Stimulated activated CD4-positive, alpha-beta T cell treated with anti-CD3 and anti-CD28 coated beads, TNF-alpha, amount 100 ng/mL, for 48 hours (primary cell): ENCODE results near the gene UGT1A4.

ENCODE experiments used
- DNase-seq, 3 donors: peaks; one replicate each; pipeline ENCODE4 v3.0.0-alpha.2; 2020; ENCODE audit warnings: low read depth in 3 of 3

Gene UGT1A4

DNA sequence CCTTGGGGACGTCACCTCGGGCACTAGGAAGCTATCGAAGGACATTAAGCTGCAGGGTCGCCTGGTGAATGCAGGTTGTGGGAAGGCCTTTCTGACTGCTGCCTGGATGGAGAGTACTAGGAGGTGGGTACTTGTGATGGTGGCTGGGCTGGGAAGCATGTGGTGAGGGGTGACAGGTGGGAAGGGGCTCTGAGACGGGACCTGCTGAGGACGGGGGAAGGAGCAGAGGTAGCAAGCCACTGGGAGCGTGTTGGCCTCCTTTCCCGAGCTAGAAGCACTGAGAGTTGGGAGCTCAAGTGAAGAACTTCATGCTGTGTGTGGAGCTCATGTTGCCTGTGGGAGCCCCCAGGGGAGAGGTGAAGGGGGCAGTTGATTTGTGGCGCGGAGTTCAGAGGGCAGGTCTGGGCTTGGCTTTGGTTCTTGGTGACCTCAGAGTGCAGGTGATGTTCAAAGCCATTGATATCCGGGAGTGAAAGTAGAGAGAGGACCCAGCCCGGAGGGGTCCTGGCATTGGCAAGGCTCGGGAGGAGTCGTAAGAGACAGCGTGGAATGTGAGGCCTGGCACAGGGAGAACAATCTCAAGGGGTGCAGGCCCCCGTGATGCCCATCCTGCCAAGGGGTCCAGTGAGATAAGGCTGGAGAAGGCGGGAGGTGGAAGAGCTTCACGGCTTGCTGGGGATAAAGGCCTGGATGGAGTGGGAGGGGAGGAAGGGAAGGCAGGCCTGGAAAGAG is 72.8 kb downstream of the UGT1A4 start:
- no peak for DNase-seq

DNA sequence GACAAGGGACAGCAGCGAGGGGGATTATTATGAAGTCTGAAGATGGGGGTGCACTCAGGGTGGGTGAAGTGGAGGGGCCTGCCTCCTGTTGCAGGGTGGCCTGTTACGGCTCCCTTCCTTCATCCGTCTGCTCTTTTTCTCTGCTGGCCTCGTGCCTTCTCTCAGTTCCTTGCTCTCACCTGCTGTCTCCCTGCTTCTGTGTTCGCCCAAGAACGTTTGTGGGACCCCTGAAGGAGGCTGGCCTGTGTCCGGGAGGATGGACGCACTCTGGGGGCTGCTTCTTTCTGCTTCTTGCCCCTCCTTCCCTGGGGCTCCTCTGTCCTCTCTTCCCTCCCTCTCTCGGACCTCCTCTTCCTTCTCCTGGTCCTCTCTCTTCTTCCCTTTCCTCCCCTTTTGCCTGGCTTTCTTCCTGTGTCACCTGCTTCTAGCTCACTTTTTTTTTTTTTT is 73.4 kb downstream of the UGT1A4 start:
- DNase-seq: no peak

- DNase-seq: no peak
Observed at GRCh38 chr2:233792720-233793119, 74.2 kb downstream of the UGT1A4 start.

DNA sequence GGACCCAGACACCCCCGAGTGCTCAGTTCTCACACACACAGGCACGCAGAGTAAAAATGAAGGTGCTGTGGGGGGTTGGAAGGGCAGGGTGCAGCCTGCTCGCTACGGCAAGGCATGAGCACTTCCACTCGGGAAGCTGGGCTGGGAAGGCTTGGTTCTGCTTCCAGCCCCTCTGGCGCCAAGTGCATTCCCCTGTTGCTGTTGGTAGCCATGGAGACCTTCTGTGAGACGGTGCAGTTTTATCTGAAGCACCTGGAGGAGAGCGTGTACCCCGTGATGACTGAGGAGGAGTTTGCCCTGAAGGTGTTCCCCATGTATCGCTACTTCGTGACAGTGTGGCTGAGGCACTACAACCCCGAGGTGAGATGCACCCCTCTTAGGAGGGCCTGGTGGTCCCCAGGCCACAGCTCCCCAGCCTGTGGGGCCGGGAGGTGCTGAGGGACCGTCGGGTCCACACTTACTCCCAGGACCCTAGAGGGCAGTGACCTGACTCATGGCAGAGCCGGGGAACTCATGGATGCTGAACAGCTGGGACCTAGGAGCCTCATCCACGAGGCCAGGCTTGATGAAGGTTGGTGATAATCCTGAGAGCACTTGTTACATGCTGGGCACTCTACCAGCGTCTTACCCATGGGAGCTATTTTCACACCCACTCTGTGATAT is 75.1 kb downstream of the UGT1A4 start:
- DNase-seq: no peak

DNA sequence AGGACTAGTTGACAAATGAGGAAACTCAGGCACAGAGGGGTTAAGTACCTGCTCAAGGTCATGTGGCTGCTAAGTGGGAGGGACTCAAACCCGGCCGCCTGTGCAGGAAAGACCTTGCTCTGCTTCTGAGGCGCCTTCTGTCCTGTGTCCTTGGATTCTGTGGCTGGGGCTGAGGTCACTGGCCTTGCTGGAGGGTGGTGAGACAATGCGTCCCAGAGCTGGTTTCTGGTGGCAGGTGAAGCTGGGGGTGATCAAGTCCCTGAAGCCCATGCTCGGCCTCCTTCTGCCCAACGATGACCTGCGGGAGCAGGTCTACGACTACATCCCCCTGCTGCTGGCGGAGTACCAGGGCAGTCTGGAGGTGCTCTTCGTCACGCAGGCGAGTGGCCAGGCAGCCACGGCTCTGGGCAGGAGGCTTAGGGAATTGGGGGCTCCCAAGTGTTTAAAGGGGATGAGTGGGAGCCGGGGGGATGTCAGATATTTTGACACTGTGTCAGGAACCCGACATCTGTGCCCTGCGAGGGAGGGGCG is 75.7 kb downstream of the UGT1A4 start:
- DNase-seq: no peak

DNA sequence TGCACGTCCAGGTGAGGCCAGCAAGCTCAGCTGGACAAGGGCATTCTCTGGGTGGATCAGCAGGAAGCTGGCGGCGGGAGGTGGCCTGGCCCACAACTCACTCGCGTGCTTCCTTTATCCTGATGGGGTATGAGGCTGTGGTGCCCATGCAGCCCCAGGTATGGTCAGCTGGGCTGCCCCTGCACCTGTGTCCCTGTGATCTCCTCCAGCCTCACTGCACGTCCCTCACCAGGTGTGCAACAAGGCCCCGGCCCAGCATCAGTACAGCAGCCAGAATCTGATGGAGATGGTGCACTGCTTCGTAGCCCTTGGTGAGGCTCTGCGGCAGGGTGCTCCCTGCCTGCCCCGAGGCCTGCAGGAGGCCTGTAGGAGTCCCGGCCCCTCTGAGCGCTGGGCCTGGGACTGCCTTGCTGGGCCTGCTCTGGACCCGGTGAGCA is 77.2 kb downstream of the UGT1A4 start:
- DNase-seq: no peak

DNA sequence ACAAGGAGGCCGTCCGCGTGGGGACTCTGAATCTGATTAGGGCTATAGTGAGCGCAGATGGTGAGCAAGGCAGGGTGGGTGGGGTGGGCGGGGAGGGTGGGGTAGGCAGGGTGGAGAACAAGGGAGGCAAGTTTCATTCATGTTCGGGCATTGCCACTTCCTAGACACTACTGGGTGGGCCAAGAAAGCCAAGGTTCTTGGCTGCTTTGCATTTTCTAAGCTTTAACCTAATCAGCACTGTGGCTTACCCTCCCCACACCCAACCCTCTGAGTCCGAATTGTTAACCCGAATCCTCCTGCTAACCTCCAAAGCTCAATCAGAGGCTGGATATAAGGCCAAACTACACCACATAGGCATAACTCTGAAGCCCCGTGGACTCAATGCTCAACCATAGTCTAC is 77.7 kb downstream of the UGT1A4 start:
- DNase-seq: no peak

- DNase-seq: no peak
Observed at GRCh38 chr2:233798335-233799086, 80.0 kb downstream of the UGT1A4 start.

GRCh38 chr2:233799087-233799665 is 80.6 kb downstream of the UGT1A4 start:
- no peak for DNase-seq

DNA sequence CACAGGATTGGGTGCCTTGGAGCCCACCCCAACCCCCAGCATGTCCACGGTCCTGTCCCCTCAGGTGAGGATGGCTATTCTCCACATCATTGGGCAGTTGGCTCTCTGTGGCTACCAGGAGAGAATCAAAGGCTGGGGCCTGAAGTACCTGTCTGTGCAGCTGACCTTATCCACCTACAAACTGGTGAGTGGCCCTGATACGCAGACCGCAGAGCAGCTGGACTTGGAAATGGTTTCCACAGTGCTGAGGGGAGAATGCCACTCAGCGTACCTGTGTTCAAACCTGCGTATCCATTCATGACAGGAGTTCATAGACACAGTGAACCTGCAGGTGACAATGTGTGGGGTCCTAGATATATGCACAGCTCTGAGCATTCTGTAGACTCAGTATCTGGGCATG is 81.2 kb downstream of the UGT1A4 start:
- no peak for DNase-seq

DNA sequence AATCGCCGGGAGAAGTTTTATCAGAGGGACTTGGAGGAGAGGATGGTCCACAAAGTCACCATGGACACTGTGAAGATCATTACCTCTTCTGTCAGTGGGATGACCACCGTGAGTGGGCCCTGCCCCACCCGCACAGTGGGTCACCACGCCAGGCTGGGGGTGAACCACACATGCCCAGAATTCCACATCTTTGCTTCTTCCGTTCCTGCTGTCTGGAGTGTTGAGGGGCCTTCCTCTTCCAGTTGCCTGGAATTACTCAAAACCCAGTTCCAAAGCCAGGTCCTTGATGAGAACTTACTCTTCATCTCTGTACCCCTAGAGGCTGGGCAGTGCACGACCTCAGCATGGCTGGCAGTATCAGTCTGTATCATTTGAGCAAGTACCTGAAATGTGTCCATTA is 81.7 kb downstream of the UGT1A4 start:
- DNase-seq: no peak

DNA sequence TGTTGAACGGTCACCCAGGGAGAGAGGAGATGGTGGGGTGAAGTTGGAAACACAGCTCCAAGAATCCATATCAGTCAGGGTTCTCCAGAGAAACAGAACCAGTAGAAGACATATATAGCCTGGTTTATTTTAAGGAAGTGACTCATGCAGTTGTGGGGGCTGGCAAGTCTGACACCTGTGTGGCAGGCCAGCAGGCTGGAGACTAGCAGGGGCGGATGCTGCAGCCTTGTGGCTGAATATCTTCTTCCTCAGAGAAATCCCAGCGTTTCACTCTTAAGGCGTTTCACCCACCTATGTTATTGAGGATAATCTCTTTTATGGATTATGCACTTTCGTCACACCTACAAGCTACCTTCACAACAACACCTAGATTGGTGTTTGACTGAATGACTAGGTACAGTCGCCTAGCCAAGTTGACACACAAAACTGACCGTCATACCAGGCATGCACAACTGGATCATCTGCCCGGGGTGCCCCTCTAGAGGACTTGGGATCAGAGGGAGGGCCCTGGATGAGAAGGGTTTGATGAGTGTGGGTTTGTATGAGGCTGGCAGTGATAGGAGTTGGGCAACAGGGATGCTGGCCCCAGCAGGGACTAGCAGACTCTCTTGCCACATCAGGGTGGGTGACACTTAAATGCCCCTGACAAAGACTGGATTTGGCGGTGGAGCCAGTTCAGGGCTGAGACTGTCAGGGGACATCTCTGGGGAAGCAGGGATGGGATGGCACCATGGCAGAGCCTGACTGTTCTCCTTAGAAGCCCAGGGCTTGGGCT is 83.0 kb downstream of the UGT1A4 start:
- DNase-seq: no peak

GRCh38 chr2:233802132-233802815 is 83.7 kb downstream of the UGT1A4 start:
- no peak for DNase-seq

GRCh38 chr2:233803292-233803911 is 84.9 kb downstream of the UGT1A4 start:
- DNase-seq: no peak

DNA sequence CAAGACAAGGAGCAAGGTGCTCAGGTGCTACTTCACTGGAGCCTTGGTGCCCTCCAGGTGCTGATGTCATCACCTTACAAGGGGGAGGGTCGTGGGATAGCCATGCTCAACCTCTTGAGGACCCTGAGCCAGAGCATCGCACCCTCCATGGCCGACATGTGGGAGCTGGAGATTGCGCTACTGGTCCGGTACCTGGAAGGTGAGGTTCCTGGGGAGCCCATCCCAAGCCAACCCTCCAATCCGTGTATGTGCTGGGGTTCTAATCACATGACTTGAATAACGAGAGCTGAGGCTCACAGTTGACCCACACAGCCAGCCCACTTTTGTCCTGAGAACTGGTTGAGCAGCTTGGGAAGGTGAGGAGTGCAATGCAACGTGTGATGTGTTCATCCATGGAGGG is 85.5 kb downstream of the UGT1A4 start:
- no peak for DNase-seq

GRCh38 chr2:233807215-233807865 is 88.8 kb downstream of the UGT1A4 start:
- no peak for DNase-seq

GRCh38 chr2:233807966-233808935 is 89.7 kb downstream of the UGT1A4 start:
- DNase-seq: no peak

GRCh38 chr2:233810385-233810784 is 91.8 kb downstream of the UGT1A4 start:
- DNase-seq: no peak

DNA sequence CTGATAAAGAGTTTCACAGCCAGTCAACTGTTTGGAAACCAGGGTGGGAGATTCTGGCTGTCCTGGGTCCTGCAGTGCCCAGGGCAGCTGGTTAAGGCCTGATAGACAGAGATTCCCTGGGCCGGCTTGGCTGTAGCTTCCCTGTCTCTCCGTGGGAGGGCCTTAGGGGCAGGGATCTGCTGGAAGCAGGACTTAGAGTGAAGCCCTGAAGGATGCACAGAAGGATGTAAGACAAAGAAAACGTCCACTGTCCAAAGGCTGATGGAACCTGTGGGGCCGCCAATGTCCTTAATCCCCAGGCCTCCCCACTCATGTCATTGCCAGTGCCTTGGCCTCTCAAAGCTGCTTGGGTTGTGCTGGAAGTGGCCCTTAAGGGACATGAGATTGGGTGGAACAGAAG is 92.6 kb downstream of the UGT1A4 start:
- no peak for DNase-seq
